AG04449 (cell line): ENCODE data around the gene VPS13C.

Experiments
- CTCF ChIA-PET: fragments of 350-600 bp; formaldehyde crosslinking; extraction: SDS; loops from one replicate; lab custom pipeline; 2021; ENCODE audit warnings: antibody characterized with exemption; lab: Yijun Ruan, JAX
- POLR2A ChIA-PET: fragments of 400-600, 350-600 bp; formaldehyde crosslinking; extraction: SDS; loops from one replicate; lab custom pipeline; 2020; ENCODE audit warnings: antibody characterized with exemption, inconsistent platforms; lab: Yijun Ruan, JAX
- DNase-seq: peaks from one replicate; pipeline ENCODE4 v3.0.0-alpha.2; 2010; ENCODE audit warnings: low read depth, low spot score
- H3K4me3 ChIP-seq: 2 replicates; pipeline ENCODE4 v1.5.1; 2011; ENCODE audit warnings: low read depth, mild to moderate bottlenecking, control low read depth, low read length
- TF ChIP-seq, protein P1 (sequence below): IDR thresholded peaks from one replicate; pipeline ENCODE4 v1.5.1; 2011; ENCODE audit warnings: mild to moderate bottlenecking, moderate library complexity, low read length, control low read depth, inconsistent platforms; ENCODE audit not compliant: insufficient read depth; ENCODE audit errors: missing control alignments

VPS13C gene

DNA sequence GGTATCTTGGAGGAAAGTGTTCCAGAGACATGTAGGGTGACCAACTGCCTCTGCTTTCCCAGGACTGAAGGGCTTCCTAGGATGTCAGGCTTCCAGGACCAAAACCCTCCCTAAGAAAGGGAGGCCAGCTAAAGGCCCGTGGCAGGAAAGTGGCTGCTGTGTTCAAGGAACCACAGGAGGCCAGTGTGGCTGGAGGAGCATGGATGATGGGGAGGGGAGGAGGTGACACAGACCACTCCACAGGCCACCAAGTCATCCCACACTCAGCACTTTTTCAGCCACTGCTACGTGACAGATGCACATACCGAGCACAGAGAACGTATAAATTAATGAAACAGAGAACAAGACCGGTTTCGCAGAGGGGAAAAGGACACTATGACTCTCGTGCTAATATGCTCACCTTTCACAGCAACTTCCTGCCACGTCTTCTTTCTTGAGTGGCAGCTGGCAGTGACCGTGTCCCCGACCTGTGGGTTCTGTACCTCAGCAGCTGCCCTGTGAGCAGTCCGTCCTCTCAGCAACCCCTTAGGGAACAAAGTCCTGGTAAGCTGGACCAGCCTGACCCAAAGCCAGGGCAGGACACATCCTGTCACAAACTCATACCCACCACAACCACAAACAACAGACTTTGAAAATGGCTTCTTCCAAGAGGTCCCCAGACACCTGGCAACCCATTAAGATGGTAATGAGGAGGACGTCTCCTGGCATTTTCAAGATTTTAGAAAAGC lies 244.7 kb downstream of the VPS13C start:
- no peak overlapping the region for H3K4me3 ChIP-seq
- no peak for DNase-seq
- POLR2A ChIA-PET, result no interaction called here
- CTCF ChIA-PET, result interaction anchor here (2.0 kb wide), 1 partner anchor 18 kb away, joined by 8 read pairs; no protein-coding TSS in a partner anchor
- TF ChIP-seq, protein P1, sequence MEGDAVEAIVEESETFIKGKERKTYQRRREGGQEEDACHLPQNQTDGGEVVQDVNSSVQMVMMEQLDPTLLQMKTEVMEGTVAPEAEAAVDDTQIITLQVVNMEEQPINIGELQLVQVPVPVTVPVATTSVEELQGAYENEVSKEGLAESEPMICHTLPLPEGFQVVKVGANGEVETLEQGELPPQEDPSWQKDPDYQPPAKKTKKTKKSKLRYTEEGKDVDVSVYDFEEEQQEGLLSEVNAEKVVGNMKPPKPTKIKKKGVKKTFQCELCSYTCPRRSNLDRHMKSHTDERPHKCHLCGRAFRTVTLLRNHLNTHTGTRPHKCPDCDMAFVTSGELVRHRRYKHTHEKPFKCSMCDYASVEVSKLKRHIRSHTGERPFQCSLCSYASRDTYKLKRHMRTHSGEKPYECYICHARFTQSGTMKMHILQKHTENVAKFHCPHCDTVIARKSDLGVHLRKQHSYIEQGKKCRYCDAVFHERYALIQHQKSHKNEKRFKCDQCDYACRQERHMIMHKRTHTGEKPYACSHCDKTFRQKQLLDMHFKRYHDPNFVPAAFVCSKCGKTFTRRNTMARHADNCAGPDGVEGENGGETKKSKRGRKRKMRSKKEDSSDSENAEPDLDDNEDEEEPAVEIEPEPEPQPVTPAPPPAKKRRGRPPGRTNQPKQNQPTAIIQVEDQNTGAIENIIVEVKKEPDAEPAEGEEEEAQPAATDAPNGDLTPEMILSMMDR, result no peak

DNA sequence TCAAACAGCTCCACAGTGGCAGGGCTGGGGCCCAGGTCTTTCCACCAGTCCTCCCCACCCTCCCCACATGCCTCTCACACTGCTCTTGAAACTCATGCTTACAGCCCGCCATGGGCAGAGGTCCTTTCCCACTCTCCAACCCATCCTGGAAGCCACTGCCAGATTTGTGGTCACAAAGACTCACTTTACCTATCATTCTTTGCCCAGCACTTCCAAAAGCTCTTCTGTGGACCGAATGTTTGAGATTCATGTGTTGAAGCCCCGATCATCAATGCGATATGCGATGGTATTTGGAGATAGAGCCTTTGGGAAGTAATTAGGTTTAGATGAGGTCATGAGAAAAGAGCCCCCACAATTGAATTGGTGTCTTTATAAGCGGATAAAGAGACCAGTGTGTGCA lies 247.8 kb downstream of the VPS13C start:
- ChIA-PET CTCF (no interaction called here), POLR2A (no interaction called here)
- DNase-seq, result no peak
- H3K4me3 ChIP-seq, result no peak overlapping the region
- TF ChIP-seq, protein P1, result no peak

DNA sequence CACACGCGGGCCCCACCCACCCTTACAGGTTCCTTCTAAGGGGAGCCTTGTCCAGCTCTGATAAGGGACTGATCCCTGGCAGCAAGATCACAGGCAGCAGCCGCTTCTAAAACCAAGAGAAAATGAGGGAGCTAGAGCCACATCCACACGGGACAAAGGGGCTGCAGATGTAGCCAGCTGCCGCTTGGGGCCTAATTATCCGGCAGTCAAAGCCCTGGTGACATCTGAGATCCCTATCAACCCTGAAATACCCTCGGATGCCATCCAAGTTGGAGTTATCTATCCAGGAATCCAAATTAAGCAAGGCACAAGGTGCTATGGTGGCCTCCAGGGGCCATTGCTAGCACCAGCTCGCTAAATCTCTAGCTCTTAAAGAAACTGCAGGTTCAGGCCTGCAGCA lies 248.3 kb downstream of the VPS13C start:
- ChIA-PET POLR2A (no interaction called here), CTCF (no interaction called here)
- H3K4me3 ChIP-seq, result no peak overlapping the region
- TF ChIP-seq, protein P1, result no peak
- DNase-seq, result no peak

DNA sequence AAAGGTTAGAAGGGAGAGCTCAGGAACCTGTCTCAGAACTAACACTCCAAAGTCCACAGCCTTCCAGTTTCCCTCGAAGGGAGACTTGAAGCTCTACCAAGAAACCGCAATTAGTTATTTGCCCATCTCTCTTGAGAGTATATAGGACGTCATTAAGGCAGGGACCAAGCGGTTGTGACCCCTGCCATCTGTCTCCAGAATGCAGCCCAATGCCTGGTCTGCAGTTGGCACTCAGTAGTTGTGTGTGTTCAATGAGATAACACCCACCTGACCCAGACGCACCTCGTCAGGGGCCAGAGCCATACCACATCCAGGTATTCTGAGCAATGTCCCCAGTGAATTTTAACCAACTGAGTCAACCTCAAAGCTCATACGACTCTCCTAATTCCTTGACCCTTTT lies 251.0 kb downstream of the VPS13C start:
- no peak for DNase-seq
- TF ChIP-seq, protein P1, result no peak
- POLR2A ChIA-PET, result no interaction called here
- CTCF ChIA-PET, result no interaction called here
- no peak overlapping the region for H3K4me3 ChIP-seq

DNA sequence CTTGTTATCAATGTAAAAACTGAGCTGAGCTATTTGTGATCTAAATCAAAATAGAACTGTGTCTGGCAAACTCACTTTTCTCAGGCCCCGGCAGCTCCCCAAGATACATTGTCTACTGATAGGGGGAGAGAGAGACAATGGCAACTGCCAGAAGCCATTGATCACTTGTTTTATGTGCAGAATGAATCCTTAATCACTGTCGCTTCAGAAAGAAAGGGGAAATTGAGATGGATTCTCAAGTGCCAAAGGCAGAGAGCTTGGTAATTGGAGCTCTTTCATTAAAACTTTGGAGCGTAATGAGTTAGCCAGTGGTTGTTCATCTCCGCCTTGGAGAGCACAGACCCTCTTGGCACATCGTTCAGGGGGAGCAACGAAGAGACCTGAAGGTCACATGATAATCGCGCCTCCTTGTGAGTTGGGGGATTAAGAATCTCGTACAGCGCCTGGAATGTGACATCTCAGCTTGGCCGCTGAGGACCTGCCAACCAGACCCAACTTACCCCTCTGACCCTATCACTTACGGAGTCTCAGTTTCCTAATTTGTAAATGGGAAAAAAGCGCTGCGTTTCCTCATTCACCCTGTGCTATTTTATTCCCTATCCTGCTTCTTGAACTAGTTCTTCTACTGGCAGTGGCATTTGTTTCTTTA lies 252.8 kb downstream of the VPS13C start:
- ChIA-PET POLR2A (no interaction called here), CTCF (interaction anchor here (1.1 kb wide), 1 partner anchor 27 kb away, joined by 5 read pairs; no protein-coding TSS in a partner anchor)
- no peak for DNase-seq
- no peak overlapping the region for H3K4me3 ChIP-seq
- TF ChIP-seq, protein P1, result no peak
